SK-N-SH treated with all-trans-retinoic acid at 6 μM for 48 hours (cell line): Measurements from ENCODE around the gene RABGAP1.

Source experiments
- ATAC-seq: fragments of 200-7000 bp; cut with Tn5 transposase; 3 replicates; pipeline ENCODE4 v1.9.1; 2020; ENCODE audit warnings: mild to moderate bottlenecking, moderate library complexity
- ARNTL ChIP-seq: fragments of 450-650 bp; formaldehyde crosslinking; IDR thresholded peaks from 2 replicates; pipeline ENCODE4 v1.5.0; 2020; ENCODE audit warnings: low read depth, mild to moderate bottlenecking, moderate library complexity, borderline replicate concordance
- BACH2 ChIP-seq: fragments of 250-450 bp; sonication (Bioruptor Pico); IDR thresholded peaks from 2 replicates; pipeline ENCODE4 v1.9.0; 2021; ENCODE audit warnings: mild to moderate bottlenecking, borderline replicate concordance
- CSDC2 ChIP-seq: fragments of 250-450 bp; sonication (Bioruptor Pico); IDR thresholded peaks from 2 replicates; pipeline ENCODE4 v1.5.0; 2020; ENCODE audit warnings: mild to moderate bottlenecking, moderate library complexity
- CSRNP3 ChIP-seq: fragments of 250-450 bp; sonication (Bioruptor Pico); IDR thresholded peaks from 2 replicates; pipeline ENCODE4 v1.5.1; 2021; ENCODE audit warnings: mild to moderate bottlenecking, moderate library complexity
- GLIS3 ChIP-seq: fragments of 250-450 bp; sonication (Bioruptor Pico); IDR thresholded peaks from 2 replicates; pipeline ENCODE4 v1.5.0; 2020; ENCODE audit warnings: mild to moderate bottlenecking, moderate library complexity
- OSR1 ChIP-seq: fragments of 250-450 bp; sonication (Bioruptor Pico); IDR thresholded peaks from 2 replicates; pipeline ENCODE4 v1.8.0; 2022; ENCODE audit warnings: moderate library complexity, mild to moderate bottlenecking, inconsistent platforms
- PATZ1 ChIP-seq: fragments of 250-450 bp; sonication (Bioruptor Pico); IDR thresholded peaks from 2 replicates; pipeline ENCODE4 v1.8.0; 2020; ENCODE audit warnings: mild to moderate bottlenecking, moderate library complexity, borderline replicate concordance
- POU6F1 ChIP-seq: fragments of 250-450 bp; sonication (Bioruptor Pico); IDR thresholded peaks from 2 replicates; pipeline ENCODE4 v1.8.0; 2021; ENCODE audit warnings: low read depth, mild to moderate bottlenecking, moderate library complexity, borderline replicate concordance
- PPARA ChIP-seq: fragments of 250-450 bp; sonication (Bioruptor Pico); IDR thresholded peaks from 2 replicates; pipeline ENCODE4 v1.5.0; 2020; ENCODE audit warnings: mild to moderate bottlenecking, borderline replicate concordance
- SNAI2 ChIP-seq: fragments of 250-450 bp; sonication (Bioruptor Pico); IDR thresholded peaks from 2 replicates; pipeline ENCODE4 v1.5.0; 2020; ENCODE audit warnings: mild to moderate bottlenecking, moderate library complexity
- TCF4 ChIP-seq: fragments of 250-450 bp; sonication (Bioruptor Pico); IDR thresholded peaks from 2 replicates; pipeline ENCODE4 v1.8.0; 2021; ENCODE audit warnings: mild to moderate bottlenecking, moderate library complexity, borderline replicate concordance
- ZC3H10 ChIP-seq: fragments of 250-450 bp; sonication (Bioruptor Pico); IDR thresholded peaks from 2 replicates; pipeline ENCODE4 v1.5.1; 2021; ENCODE audit warnings: mild to moderate bottlenecking, moderate library complexity
- ZFP3 ChIP-seq: fragments of 250-450 bp; sonication (Bioruptor Pico); IDR thresholded peaks from 2 replicates; pipeline ENCODE4 v1.5.0; 2020; ENCODE audit warnings: mild to moderate bottlenecking, moderate library complexity
- ZFP30 ChIP-seq: fragments of 450-650 bp; formaldehyde crosslinking; IDR thresholded peaks from 2 replicates; pipeline ENCODE4 v1.5.0; 2022; ENCODE audit warnings: mild to moderate bottlenecking, moderate library complexity
- ZNF565 ChIP-seq: fragments of 450-650 bp; formaldehyde crosslinking; conservative IDR thresholded peaks from 2 replicates; pipeline ENCODE4 v1.5.0; 2020; ENCODE audit warnings: low read depth, mild to moderate bottlenecking, moderate library complexity
- ZNF70 ChIP-seq: fragments of 450-650 bp; formaldehyde crosslinking; IDR thresholded peaks from 2 replicates; pipeline ENCODE4 v1.5.0; 2020; ENCODE audit warnings: mild to moderate bottlenecking, moderate library complexity
- ZNF8 ChIP-seq: fragments of 450-650 bp; formaldehyde crosslinking; IDR thresholded peaks from 2 replicates; pipeline ENCODE4 v1.5.0; 2020; ENCODE audit warnings: mild to moderate bottlenecking, moderate library complexity
- TF ChIP-seq, protein P1 (sequence below): fragments of 250-450 bp; sonication (Bioruptor Pico); IDR thresholded peaks from 2 replicates; pipeline ENCODE4 v1.5.0; 2020; ENCODE audit warnings: mild to moderate bottlenecking, moderate library complexity
- TF ChIP-seq, protein P2 (sequence below): fragments of 250-450 bp; sonication (Bioruptor Pico); IDR thresholded peaks from 2 replicates; pipeline ENCODE4 v1.5.1; 2020; ENCODE audit warnings: low read depth, mild to moderate bottlenecking, moderate library complexity

Gene RABGAP1

GRCh38 chr9:122949696-122950095, 8.9 kb downstream of the RABGAP1 start (continued):
- TF ChIP-seq, protein P1, sequence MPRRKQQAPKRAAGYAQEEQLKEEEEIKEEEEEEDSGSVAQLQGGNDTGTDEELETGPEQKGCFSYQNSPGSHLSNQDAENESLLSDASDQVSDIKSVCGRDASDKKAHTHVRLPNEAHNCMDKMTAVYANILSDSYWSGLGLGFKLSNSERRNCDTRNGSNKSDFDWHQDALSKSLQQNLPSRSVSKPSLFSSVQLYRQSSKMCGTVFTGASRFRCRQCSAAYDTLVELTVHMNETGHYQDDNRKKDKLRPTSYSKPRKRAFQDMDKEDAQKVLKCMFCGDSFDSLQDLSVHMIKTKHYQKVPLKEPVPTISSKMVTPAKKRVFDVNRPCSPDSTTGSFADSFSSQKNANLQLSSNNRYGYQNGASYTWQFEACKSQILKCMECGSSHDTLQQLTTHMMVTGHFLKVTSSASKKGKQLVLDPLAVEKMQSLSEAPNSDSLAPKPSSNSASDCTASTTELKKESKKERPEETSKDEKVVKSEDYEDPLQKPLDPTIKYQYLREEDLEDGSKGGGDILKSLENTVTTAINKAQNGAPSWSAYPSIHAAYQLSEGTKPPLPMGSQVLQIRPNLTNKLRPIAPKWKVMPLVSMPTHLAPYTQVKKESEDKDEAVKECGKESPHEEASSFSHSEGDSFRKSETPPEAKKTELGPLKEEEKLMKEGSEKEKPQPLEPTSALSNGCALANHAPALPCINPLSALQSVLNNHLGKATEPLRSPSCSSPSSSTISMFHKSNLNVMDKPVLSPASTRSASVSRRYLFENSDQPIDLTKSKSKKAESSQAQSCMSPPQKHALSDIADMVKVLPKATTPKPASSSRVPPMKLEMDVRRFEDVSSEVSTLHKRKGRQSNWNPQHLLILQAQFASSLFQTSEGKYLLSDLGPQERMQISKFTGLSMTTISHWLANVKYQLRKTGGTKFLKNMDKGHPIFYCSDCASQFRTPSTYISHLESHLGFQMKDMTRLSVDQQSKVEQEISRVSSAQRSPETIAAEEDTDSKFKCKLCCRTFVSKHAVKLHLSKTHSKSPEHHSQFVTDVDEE (CRISPR knock-in tag) = no peak

DNA sequence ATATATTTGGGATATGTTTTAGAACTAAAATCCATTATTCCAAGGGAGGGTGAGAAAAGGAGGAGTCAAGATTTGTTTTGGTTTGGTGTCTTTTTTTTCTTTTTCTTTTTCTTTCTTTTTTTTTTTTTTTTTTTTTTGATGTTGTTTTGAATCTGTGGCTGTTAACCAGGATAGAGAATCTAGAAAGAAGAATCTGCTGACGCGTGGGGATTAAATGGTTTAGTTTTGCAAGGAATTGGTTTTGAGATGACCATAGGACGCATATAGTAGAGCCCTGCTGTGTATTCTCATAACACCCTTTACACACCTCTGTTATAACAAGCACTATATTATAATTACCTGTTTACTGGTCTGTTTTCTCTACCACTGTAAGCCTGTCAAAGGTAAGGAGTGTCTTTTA, 9.4 kb downstream of the RABGAP1 start:
- ATAC-seq = no peak

GRCh38 chr9:122951056-122951455, 10.2 kb downstream of the RABGAP1 start:
- TF ChIP-seq PATZ1 = no peak
- no peak for TF ChIP-seq TCF4 (CRISPR knock-in tag)
- TF ChIP-seq BACH2 (CRISPR knock-in tag) = no peak
- no peak for TF ChIP-seq POU6F1 (CRISPR knock-in tag)
- TF ChIP-seq, protein P1 (CRISPR knock-in tag) = no peak
- TF ChIP-seq ZFP3 (CRISPR knock-in tag) = no peak
- TF ChIP-seq PPARA (CRISPR knock-in tag) = no peak
- TF ChIP-seq OSR1 = no peak
- no peak for TF ChIP-seq ZNF565 (CRISPR knock-in tag)
- no peak for TF ChIP-seq ARNTL
- TF ChIP-seq, protein P2, sequence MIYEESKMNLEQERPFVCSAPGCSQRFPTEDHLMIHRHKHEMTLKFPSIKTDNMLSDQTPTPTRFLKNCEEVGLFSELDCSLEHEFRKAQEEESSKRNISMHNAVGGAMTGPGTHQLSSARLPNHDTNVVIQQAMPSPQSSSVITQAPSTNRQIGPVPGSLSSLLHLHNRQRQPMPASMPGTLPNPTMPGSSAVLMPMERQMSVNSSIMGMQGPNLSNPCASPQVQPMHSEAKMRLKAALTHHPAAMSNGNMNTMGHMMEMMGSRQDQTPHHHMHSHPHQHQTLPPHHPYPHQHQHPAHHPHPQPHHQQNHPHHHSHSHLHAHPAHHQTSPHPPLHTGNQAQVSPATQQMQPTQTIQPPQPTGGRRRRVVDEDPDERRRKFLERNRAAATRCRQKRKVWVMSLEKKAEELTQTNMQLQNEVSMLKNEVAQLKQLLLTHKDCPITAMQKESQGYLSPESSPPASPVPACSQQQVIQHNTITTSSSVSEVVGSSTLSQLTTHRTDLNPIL (CRISPR knock-in tag) = no peak
- TF ChIP-seq GLIS3 (CRISPR knock-in tag) = no peak
- TF ChIP-seq SNAI2 = no peak
- TF ChIP-seq CSRNP3 (CRISPR knock-in tag) = no peak
- no peak for TF ChIP-seq CSDC2 (CRISPR knock-in tag)
- no peak for TF ChIP-seq ZC3H10 (CRISPR knock-in tag)
- TF ChIP-seq ZNF8 (CRISPR knock-in tag) = no peak
- TF ChIP-seq ZNF70 (CRISPR knock-in tag) = no peak
- no peak for ATAC-seq

More for the DNA sequence above, 9.4 kb downstream of the RABGAP1 start:
- no peak for TF ChIP-seq ZFP30 (CRISPR knock-in tag)
- TF ChIP-seq SNAI2 = no peak
- TF ChIP-seq ARNTL = no peak
